CD4-positive, alpha-beta T cell treated with Interferon alpha-2 for 1 hour (primary cell): ENCODE results near the gene SELENON.

Experiments
- DNase-seq, 2 donors: peaks; one replicate each; pipeline ENCODE4 v3.0.0-alpha.2; 2020 to 2022

The SELENON gene, protein sequence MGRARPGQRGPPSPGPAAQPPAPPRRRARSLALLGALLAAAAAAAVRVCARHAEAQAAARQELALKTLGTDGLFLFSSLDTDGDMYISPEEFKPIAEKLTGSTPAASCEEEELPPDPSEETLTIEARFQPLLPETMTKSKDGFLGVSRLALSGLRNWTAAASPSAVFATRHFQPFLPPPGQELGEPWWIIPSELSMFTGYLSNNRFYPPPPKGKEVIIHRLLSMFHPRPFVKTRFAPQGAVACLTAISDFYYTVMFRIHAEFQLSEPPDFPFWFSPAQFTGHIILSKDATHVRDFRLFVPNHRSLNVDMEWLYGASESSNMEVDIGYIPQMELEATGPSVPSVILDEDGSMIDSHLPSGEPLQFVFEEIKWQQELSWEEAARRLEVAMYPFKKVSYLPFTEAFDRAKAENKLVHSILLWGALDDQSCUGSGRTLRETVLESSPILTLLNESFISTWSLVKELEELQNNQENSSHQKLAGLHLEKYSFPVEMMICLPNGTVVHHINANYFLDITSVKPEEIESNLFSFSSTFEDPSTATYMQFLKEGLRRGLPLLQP

DNA sequence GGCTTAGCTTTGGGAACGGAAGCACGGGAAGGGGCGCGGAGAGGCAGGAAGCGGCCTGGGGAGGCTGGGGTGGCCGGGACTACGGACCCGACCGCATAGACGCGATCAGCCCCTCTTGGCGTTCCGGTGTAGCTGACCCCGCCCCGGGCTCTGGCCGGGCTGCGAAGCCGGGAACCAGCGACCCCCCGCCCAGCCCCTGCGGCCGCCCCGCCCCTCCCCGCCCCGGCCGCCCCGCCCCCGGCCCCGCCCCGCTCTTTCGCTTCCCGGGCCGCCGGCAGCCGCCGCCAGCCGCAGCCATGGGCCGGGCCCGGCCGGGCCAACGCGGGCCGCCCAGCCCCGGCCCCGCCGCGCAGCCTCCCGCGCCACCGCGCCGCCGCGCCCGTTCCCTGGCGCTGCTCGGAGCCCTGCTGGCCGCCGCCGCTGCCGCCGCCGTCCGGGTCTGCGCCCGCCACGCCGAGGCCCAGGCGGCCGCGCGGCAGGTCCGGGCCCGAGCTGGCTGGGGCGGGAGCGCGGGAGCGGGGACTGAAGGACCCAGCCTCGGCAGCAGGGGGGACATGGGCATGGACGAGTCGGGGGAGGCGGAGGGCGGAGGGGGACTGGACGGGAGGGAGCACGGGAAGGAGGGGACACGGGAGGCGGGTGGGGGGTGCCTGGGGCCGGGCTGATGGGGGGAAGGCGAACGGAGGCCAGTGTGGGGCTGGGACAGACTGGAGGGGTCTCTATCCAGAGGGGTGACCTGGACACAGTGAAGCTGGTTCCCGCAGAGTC is at the start of gene SELENON:
SELENON (plus strand) TSS at position 259 of the 768 bp plus-strand sequence; CDS start at position 297, 38 bp downstream.
- peak in 1 of 2 donors; percentile 54 for DNase-seq

DNA sequence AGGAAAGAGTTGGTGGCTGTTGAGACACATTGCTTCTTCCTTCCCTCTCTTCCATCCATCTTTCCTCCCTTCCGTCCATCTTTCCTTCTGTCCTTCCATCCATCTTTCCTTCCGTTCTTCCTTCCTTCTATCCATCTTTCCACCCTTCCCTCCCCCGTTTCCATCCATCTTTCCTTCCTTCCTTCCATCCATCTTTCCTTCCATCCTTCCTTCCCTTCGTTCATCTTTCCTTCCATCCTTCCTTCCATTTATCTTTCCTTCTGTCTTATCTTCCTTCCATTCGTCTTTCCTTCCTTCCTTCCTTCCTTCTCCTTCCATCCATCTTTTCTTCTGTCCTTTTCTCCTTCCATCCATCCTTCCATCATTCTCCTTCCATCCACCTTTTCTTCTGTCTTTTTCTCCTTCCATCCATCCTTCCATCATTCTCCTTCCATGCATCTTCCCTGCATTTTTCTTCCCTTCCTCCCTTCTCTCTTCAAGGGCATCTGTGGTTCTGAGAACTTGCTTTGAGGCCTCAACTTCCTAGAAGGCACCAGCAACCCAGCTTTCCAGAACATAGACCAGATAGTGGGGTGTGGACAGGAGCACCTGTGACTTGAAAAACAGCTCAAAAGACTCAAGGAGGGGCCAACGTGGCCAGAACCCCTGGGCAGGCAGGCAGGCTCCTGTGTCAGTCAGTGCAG is 48.9 kb upstream of the SELENON start:
- DNase-seq = no peak

DNA sequence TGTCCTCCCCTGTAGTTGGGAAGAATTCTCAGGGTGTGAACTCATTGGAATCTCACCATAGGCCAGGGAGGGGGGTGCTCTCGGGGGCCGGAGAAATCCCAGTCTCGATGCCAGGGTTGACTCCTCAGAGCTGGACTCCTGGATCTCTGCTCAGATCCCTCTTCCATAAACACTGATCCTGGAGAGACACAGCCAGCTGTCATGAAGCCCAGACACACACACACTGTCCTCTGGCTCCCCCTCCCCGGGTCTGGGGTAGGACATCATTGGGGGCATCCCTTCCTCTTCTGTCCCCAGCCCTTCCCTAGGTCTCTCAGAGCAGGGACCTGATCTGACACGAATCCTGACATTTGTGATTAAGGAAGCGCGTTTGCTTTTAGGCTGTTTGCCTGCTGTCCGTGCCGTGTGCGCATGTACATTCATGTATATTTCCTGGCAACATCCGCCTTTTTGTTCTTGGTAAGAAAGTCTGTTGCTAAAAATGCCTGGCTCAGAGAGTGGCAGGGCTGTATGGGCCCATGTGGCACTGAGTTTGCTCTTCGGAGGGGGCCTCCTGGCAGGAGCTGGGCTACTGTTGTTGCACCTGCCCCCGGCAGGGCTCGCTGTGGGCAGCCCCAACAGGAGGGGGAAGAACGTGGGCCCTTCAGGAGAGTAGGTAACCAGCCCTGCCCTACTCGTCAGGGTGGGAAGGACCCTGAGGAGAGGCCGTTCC is 45.4 kb upstream of the SELENON start:
- peak in 1 of 2 donors; percentile 18 for DNase-seq

DNA sequence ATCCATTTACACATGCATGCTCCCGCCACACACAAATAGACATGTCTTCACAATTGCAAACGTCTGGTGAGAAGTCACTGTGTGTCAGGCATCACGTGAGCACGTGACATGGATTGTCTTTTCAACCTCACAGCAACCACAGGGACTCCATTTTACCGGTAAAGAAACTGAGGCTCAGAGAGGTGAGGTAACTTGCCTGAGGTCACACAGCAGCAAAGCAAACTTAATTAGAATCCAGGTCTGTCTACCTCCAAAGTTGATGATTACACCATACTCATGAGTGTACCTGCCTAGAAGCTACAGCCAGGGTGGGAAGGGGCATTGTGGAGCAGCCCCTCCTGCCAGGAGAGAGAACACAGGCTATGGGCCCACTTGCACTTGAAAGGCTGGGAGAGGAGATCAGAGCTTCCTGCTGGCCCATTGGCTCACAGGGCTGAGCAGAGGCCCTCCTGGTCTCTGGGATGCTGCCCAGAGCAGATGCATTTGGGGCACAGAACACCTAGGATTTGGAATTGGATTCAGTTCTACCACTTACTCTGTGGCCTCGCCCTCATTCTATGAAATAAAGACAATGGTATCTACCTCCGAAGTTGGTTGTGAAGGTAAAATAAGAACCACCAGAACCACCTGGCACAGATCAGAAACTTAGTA is 44.4 kb upstream of the SELENON start:
- no peak for DNase-seq

DNA sequence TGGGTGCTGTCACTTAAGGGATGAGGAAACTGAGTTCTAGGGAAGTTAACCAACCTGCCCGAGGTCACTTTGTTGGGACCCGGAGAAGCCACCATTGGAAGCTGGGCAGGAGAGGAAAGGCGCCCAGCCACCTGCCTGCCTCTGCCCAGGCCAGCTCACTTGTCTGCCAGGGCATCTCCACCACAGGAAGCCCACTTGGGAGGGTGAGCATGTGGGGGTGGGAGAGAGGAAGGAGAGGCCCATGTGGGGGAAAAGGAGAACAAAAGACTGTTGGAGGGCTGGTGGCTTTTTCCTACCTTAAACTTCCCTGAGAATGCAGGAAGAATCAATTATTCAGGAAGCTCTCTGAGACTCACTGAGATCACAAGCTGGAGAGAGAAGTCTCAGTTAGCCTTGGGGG is 43.8 kb upstream of the SELENON start:
- DNase-seq = no peak

DNA sequence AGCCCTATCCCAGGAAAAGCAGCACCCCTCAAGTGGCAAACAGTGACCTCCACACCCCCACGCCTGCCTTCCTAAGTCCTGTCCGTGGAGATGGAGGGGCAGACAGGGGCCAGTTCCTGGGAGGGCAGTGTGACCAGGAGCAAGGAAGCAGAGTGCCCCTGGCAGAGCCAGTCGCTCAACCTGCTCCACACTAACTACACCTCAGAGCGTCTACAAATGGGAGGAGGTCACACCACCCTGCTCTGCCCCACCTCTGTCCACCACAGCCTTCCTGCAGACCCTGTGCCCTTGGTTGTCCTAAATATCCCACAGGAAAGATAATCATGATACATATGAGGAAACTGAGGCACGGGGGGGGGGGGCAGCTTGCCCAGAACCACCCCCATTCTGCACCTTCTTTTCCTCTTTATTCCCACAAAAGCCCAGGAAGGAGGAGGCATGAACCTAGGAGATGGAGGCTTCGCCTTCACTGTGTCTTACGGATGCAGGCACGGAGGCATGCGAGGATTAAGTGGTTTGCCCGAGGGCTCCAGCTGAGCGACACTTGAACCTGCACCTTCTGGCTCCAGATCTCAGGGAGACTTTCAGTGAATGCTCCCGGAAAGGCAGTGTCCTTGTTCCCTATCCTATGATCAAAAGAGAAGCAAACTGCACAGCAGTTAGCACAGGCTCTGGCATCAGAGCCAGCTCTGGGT is 42.7 kb upstream of the SELENON start:
- DNase-seq = no peak

DNA sequence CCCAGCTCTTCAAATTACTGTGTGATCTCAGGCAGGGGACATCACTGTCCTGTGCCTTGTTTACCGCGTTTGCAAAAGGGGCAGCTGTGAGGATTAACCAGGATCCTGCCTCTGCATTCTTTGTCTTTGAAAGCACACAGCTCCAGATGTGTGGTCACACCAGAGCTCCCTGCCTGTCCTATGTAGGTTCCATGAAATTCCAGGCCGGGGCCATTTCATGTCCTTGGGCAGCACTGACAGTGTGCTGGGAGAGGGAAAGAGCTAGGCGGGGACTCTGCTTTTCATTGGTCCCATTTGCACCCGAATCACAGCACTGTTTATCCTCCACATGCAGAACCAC is 42.2 kb upstream of the SELENON start:
- no peak for DNase-seq

DNA sequence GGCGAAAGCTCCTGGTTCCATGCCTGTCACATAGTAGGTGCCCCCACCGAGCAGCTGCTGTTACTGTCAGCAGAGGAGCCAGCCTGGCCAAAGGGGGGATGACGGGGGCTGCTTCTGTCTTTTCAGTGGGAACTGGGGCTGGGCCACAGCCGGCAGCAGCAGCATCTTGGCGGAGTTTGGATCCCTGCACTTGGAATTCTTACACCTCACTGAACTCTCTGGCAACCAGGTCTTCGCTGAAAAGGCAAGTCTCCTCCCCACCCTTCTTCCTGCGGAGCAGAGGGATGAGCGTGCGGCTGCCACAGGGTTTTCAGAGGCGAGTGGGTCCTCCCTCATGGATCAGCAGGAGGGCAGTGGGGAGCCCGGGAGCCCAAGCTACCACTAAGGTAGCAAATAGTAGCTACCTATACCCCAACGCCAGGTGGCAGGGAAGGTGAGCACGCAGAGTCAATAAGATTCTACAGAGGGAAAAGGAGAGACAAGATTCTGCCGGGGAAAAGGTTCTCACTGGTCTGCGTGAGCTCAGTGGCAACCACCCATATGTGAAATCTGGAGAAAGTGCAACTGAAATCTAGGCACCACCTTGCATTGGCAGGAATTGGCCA is 41.4 kb upstream of the SELENON start:
- no peak for DNase-seq

DNA sequence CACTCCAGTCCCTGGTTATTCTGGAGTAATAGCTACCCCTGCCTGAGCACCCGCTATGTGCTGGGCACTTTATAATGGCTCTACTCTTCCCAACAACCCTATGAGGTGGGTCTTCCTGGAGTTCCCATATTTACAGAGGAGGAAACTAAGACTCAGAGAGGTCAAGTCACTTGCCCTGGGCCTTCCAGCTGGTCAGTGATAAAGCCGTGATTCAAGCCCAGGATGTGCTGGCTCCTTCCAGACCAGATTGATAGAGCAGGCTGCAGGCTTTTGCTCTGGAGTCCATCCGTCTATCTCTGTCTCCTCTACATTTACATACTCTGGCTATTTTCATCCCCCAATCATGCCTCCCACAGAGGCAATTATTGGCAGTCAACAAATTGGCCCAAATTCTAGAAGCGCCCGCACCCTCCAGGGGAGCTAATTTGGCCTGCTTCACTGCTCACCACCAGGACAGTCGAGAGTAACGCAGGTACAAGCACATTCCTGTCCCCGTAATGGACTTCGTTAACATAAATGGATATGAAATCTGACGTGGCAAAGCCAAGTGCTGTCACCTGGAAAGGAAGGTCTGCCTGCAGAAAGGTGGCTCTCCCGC is 39.8 kb upstream of the SELENON start:
- DNase-seq = no peak

DNA sequence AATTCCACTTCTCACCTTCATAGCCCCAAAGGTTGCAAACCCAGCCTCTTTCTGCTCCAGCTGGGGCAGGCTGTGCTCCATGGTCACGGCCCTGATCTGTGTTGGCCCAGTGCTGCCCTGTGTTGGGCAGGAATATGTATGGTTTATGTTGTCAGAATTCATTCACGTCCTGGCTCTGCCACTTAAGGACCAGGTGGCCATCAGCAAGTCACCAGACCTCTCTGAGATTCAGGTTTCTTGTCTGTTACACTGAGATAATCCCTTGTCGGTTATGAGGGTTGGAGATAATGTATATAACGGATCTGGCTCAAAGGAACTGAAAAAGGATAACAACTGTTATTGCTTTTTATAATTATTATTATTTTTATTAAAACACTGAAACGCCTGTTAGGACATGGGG is 39.1 kb upstream of the SELENON start:
- no peak for DNase-seq

DNA sequence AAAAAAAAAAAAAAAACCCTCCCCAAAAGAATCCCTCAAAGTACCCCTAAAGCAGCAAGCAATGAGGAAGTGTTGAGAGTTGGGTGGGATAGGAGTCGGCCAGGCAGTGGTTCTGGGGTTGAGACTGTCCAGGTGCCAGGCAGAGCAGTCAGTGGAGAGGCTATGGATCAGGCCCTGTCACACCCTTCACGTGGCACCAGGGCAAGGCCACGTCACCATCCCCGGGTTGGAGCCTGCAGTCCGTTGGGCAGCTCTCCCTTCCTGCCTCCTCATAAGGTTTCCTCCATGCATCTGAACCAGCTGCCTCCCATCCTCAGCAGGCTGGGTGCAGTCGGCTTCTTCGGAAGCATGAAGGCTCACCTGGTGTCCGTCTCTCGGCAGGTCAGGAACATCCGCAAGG is 36.5 kb upstream of the SELENON start:
- DNase-seq = no peak

DNA sequence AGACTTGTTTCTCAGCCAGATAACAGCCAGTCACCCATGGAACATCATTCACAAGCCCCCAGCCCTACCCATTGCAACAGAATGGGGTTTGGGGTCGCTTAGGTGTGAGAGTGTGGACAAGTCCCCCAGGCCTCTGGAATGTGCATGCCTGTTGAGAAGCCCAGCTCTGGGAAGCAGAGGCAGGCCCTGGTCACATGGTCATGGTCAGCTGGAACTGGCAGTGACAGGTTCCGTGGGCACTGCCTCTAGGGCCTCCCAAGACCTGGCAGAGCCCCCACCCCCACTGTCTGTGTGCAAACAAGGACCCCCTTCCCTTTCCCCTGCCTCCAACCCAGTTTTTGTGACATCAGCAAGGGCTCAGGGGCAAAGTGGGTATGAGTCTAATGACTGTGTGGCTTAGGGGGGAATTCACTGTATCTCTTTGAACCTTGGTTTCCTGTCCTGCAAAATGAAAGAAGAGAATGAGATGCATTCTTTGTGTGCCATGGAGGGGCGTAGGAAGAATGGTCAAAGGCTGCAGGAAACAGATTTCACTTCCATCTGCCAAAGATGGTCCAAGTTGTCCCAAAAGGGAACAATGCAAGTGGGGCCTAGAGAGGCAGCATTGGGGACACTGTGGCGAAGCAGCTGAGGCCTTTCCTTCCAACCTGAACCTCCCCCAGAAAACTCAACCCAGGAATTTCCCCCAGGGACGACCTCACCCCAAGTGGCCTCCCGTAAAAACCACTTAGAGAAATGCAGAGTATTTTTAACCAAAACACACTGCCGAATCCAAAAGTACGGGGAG is 34.7 kb upstream of the SELENON start:
- no peak for DNase-seq

DNA sequence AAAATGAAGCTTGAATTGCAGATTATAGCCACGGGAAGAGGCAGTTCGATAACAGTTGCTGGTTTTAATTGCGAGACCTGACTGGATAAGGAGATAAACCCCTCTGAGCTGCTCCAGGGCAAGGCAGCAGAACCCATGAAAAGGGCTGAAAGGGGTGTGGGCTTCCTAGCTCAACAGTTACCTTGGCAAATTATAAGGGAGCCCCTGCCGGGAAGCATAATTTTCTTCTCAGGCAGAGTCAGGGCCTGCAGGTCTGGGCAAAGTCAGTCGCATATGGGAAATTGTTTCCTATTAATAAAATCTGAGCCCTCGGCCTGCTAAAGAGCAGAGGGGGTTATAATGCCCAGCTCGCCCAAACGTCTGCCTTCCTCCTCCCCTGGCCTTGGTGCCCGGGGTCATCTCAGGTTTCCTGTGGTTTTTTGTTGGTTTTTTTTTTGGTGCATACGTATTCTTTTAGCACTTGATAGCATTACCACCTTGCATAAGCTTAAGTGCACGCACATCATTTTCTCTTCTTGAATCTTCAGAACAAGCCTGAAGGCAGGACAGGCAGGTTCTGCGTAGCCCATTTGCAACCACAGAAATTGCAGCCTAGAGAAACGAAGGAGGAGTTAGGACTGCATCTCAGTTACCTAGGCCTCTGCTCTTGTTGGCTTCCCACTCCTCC is 33.9 kb upstream of the SELENON start:
- no peak for DNase-seq

DNA sequence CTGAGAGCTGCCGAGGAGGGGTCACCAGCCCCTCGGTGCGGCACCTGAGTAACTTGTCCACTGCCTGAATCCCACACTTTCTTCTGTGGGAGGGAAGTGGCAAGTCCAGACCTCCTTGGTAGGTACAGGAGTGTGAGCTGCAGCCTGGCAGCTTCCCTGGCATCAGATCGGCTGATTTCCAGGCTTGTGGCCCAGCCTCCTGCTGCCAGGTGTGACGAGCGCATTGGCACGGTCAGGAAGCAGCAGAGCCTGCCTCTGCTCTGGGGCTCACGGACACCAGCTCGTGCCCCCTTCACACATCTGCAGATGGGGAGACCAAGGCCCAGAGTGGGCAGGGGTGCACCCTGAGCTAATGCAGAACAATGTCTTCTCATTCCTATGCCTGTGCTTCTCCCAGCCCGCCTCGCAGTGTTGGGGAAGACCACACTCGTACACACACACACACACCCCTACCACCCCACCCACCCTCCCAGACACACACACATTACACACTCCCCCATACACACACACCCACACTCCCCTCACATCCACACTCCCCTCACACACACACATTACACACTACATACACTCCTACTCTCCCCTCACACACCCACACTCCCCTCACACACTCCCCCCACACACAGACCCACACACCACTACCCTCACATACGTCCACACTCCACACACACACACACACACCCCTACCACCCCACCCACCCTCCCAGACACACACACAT is 33.1 kb upstream of the SELENON start:
- DNase-seq = no peak

DNA sequence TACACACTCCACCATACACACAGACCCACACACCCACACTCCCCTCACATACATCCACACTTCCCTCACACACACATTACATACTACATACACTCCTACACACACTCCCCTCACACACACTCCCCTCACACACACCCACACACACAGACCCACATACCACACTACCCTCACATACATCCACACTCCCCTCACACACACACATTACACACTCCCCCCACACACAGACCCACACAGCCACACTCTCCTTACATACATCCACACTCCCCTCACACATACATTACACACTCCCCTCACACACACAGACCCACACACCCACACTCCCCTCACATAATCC is 32.6 kb upstream of the SELENON start:
- DNase-seq = no peak

DNA sequence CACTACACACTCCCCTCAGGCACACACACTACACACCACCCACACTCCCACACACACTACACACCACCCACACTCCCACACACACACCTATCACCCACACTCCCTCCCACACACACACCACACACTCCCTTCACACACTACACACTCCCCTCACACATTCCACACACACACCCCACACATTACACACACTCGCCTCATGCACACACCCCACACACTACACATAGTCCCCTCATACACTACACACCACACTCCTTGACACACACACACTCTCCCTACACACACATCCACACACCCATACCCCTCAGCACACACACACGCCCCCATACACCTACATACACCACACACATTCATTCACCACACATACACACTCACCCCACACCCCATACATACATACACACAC is 31.0 kb upstream of the SELENON start:
- DNase-seq = no peak

DNA sequence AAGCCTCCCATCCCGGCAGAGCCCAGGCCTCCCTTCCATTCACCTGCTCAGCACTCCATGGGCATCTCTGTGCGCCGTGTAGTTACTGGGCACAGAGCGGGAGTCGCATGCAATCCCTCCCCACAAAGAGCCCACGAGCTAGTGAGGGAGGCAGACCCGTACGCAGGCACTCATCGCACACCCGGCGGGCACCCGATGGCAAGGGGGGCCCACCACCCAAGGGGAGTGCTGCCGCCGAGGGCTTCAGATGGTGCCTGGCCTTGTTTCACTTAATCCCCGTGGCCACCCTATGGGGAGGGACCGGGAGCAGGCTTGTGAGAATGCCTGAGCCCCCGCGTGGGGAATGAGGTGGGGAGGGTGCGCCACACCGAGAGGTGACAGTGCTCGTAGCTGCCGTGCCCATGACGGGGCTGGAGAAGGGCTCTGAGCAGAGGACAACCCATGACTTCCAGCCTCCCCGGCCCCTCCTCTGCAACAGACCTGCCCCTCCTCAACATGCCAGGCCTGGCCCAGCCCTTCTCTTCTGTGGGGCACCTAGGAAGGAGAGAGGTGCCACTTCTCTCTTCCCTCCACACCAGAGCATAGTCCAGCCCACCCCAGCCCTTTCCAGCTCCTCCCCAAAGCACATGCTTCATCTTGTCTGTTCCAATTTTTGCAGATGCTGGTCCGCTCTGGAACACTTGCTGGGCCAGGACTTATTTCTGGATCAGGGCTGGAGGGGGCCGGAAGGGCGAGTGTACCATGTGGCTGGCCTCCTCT is 30.2 kb upstream of the SELENON start:
- no peak for DNase-seq
